GM18873 (cell line): ENCODE results near the gene KRTAP19-7.

Experiments used
- ATAC-seq: cut with Tn5 transposase; IDR thresholded peaks from one replicate; pipeline ENCODE4 v1.9.1; 2021; ENCODE audit warnings: mild to moderate bottlenecking, moderate library complexity, moderate number of reproducible peaks; ENCODE audit not compliant: unreplicated experiment, low FRiP score

Gene KRTAP19-7

DNA sequence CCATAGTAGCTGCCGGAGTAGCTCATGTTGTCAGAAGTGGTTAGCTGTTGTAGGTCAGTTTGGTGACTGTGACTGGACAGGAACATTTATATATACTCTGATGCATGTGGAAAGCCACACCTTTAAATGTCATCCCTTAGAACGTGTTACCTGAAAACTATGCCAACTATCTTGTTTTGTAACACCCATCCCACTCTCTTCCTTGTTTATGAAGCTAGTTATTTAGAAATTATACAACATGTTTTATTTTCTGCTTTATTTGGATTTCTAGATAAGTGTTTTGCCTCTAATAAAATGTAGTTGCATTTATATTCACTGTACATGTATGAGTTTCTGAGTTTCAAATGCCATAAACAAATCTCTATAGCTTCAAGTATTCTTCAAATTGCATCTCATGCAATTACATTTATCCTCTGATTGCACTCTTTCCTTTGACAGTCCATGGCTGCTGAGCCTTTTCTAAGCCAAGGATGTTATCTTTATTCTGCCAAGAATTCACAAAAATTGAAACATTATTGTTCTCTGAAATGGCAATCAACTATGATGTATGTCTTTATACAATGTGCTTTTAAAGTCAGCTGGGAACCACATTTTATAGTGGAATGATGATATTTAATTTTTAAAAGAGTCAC, at the start of gene KRTAP19-7:
Gene KRTAP19-7 (minus strand): TSS at position 51 of the 632 bp plus-strand sequence. CDS start 25 bp downstream, at position 26.
- no peak for ATAC-seq

DNA sequence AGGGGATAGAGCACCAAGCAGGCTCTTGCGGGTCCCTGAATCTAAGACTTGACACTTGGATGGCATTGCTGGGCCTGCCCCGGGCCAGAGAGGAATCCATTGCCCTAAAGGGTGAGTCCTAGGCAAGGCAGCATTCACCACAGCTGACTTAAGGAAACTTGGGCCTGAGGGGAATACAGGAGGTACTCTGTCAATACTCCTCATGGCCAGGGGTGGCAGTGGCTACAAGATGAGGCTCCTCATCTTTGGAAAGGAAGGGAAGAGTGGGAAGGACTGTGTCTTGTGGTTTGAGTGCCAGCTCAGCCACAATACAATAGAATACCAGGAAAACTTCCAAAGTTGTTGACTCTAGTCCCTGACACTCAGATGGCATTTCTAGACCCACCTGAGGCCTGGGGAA, 44.9 kb upstream of the KRTAP19-7 start:
- ATAC-seq, result no peak

- ATAC-seq, result no peak
Observed at GRCh38 chr21:30600787-30601186, 39.7 kb upstream of the KRTAP19-7 start, which contains the start of gene KRTAP22-1. Gene KRTAP22-1, plus strand, starts transcription at chr21:30601087.

- ATAC-seq, result no peak
Observed at GRCh38 chr21:30598802-30599201, 37.7 kb upstream of the KRTAP19-7 start, which contains the start of gene KRTAP6-2. Gene KRTAP6-2, minus strand, starts transcription at chr21:30598902. Its CDS starts 28 bp downstream, at chr21:30598874.

- no peak for ATAC-seq
Observed at GRCh38 chr21:30592140-30592539, 31.0 kb upstream of the KRTAP19-7 start, which contains the start of gene KRTAP6-3. Gene KRTAP6-3, plus strand, starts transcription at chr21:30592440. Its CDS starts 6 bp downstream, at chr21:30592446.

DNA sequence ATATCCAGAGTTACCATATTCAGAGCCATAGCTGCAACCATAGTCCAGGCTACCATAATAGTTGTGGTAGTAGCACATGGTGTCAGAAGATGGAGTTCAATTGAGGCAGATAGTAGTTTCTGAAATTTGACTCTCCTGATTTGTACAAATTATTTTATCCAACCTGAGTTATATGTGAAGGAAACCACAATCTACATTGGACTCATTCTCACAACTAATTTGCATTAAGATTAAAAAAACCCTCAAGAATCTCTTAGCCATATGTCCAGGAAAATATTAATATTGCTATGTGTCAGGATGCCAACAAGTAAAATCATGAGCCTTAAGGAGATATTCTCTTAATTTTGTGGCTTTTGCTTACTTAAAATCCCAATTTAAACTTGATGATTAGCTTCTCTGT, 29.2 kb upstream of the KRTAP19-7 start, which contains the start of gene KRTAP22-2:
Gene KRTAP22-2 (minus strand): TSS at position 101 of the 400 bp plus-strand sequence.
- ATAC-seq, result no peak

- no peak for ATAC-seq
Observed at GRCh38 chr21:30582870-30583269, 21.8 kb upstream of the KRTAP19-7 start.

GRCh38 chr21:30580132-30580531, 19.0 kb upstream of the KRTAP19-7 start:
- ATAC-seq, result no peak

GRCh38 chr21:30579346-30579745, 18.2 kb upstream of the KRTAP19-7 start:
- ATAC-seq, result no peak

GRCh38 chr21:30577766-30578165, 16.7 kb upstream of the KRTAP19-7 start:
- ATAC-seq, result no peak

DNA sequence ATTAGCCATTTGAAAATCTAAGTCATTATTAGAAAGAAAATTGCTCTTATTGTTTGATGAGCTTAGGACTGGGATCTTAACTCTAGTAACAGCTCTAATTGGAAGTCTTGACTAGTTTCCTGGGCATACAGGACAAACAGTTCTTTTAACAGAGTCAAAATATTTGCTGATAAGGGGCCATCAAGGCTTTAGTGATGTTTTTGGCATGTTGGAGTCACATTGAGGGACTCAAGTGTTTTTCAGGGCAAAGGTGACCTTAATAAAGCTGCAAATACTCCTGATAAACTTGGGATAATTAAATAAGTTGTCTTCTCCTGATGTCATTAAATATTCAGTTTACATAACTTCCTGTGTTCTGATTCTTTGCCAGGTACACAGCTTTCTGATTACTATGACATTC, 6.5 kb upstream of the KRTAP19-7 start:
- no peak for ATAC-seq

DNA sequence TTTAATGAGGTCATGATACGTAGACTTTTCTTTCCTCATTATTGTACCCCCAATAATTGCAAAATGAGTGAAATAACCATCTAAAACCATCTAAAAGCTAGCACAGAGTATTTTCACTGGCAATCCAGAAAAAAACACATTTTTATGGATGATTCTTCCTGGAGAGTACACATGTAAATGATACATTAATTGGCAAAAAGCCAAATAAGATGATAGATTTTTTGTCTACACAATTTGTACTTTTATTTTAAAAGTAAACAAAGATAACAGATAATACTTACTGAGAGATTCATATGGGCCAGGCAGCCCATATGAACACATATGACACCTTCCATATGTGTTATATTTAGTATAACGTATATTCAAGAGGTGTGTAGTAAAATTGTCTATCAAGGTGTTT, 2.5 kb upstream of the KRTAP19-7 start:
- no peak for ATAC-seq

GRCh38 chr21:30563072-30563471, 2.0 kb upstream of the KRTAP19-7 start:
- ATAC-seq, result no peak

DNA sequence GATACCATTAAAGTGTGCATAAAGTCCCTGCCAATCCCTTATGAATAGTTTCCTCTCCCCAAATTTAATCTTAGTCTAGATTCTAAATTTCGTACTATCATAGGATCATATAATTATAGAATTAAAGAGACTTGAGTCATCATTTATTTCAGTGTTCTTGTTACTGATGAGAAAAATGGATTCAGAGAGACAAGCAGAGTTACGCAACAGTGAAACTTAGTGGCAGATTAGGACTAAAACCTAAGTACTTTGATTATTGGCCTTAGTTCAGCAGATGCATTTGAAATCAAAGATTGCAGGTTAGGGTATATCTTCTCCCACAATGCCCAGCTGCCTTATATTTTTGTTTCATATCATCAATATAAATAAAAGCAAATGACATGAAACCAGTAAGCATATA, 843 bp upstream of the KRTAP19-7 start:
- ATAC-seq, result no peak

DNA sequence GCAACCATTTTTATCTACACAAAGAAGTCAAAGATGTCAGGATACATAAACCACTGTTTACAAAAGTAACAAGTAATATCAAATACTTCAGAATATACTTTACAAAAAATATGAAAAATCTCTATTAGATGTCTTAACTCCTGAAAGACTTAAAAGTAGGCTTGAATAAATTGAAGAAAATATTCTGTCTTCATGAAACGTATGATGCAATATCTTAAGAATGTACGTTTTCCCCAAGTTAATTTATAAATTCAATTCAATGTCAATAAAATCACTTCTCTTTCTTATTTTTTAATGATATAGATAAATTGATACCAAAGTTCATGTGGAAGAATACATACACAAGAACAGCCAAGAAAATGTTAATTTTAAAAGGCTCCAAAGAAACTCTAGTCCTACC, 6.0 kb downstream of the KRTAP19-7 start:
- no peak for ATAC-seq

DNA sequence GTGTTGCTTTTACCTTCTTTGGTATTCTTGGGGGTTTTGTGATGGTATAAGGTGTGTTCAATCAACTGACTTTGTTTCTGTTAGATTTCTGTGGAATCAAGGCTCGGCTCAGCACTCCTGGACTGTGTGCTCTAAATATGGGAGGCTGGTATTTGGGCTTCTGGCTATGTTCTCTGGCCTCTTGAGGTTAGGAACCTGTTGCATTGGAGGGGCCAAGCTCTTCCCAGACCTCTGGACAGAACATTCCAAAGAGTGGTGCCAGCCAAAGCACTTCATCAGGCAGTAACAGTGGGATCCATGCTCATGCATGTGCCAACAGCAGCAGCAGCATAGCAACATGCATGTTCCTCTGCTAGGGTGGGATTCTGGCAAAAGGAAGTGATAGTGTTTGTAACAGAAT, 8.3 kb downstream of the KRTAP19-7 start:
- no peak for ATAC-seq

DNA sequence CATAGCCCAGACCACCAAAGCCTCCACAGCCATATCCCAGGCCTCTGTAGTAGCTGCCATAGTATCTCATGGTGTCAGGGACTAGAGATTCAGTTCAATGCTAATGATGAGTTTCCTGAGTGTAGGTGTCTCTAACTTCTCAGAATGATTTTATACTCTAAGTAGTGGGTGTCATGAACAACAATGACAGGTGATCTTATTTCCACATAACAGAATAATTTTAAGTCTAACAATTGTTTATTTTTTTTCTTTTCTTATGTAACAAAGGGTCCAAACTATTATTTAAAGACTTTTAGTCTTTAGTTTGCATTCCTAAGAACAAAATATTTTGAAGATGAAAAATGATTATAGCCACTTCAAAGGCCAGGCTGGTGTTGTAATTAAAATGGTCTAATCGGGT, 19.4 kb downstream of the KRTAP19-7 start, which contains the start of gene KRTAP19-6:
Gene KRTAP19-6 (minus strand): TSS at position 101 of the 400 bp plus-strand sequence. CDS start 31 bp downstream, at position 70.
- no peak for ATAC-seq

DNA sequence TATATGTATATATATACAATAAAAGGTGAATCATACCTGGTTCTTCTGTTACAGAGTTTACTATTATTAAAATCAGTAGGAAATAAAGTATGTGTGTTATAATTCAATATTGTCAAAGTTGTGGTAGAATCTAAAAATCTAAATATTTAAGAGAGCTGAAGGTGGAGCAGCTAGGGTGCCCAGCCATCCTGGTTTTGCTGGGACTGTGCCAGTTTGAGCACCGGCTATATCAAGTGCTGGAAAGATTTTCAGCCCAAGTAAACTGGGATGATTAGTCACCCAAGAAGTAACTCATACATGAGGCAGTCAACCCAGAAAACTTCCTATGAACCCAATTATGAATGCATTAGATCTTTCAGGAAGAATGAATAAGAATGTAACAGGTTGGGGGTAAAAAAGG, 42.2 kb downstream of the KRTAP19-7 start:
- ATAC-seq, result no peak

DNA sequence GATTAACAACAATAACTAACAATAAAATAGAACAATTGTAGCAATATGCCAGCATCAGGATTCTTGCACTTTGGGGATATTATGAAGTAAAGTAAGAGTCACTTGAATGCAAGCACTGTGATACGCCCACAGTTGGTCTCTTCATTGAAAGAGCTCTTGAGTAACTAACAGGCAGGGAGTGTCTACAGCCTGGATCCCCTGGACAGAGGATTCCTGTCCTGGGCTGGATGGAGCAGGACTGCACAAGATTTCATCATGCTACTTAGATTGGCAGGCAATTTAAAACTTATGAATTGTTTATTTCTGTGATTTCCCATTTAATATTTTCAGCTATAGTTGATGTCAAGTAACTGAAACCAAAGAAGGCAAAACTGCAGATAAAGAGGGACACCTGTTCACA, 45.4 kb downstream of the KRTAP19-7 start:
- no peak for ATAC-seq
